Vagina (tissue), 2 donors: ENCODE results near the gene STARD4.

ENCODE experiments used
- CTCF ChIP-seq, 3 experiments: fragments of 450-650 bp in 2 of 3; fragments of 200-600 bp in 1 of 3; sonication (generic) in 1 of 3; IDR thresholded peaks; one replicate each; pipeline ENCODE4 v1.5.1; 2017 to 2019; ENCODE audit warnings: antibody characterized with exemption in 3 of 3, mild to moderate bottlenecking in 2 of 3, moderate library complexity in 2 of 3
- POLR2A ChIP-seq, 2 donors: fragments of 450-650 bp; IDR thresholded peaks; one replicate each; pipeline ENCODE4 v1.6.1; 2017; ENCODE audit warnings: antibody characterized with exemption in 2 of 2, mild to moderate bottlenecking in 2 of 2, moderate library complexity in 2 of 2
- POLR2AphosphoS5 ChIP-seq, 2 donors: sonication (generic); formaldehyde crosslinking; IDR thresholded peaks; one replicate each; pipeline ENCODE4 v1.9.0; 2017; ENCODE audit warnings: antibody characterized with exemption in 2 of 2, mild to moderate bottlenecking in 2 of 2, low read depth in 1 of 2; ENCODE audit not compliant: insufficient read depth in 1 of 2

GRCh38 chr5:111548992-111549649 is 36.8 kb upstream of the STARD4 start:
- TF ChIP-seq CTCF (IDR thresholded peaks at IDR 0.05) = no peak
- TF ChIP-seq POLR2AphosphoS5 (IDR thresholded peaks at IDR 0.05; ENCODE audit: insufficient read depth in 1 of 2, low read depth in 1 of 2) = no peak
- no peak for TF ChIP-seq POLR2A (IDR thresholded peaks at IDR 0.05)
